HCT116 (cell line): Measurements from ENCODE around the gene FRAT2. TPM values are rescaled to one million over a fixed set of nuclear protein-coding genes. Genes with fewer than 3 reads are reported as not detected.

Experiments
- ATAC-seq: fragments of 200-7000 bp; cut with Tn5 transposase; 2 replicates; pipeline ENCODE4 v1.9.1; 2020; ENCODE audit warnings: mild to moderate bottlenecking, moderate library complexity
- BruUV-seq: library from RNA; stranded (reverse); fragments of 400-500 nt; replicated peaks from 2 replicates; lab custom pipeline; 2021; lab: Mats Ljungman, UMichigan
- CTCF ChIA-PET: fragments of 300-600 bp; sonication (Branson Sonifier 250); formaldehyde crosslinking; loops from one replicate; lab custom pipeline; 2021; ENCODE audit warnings: antibody characterized with exemption; lab: Charles Lee
- POLR2A ChIA-PET: fragments of 300-600, 350-600 bp; sonication (Branson Sonifier 250); formaldehyde crosslinking; loops from one replicate; lab custom pipeline; 2021; ENCODE audit warnings: antibody characterized with exemption; lab: Charles Lee
- RAD21 ChIA-PET, 2 experiments: fragments of 300-600 bp; sonication (Branson Sonifier 250); formaldehyde crosslinking; loops; one replicate each; lab custom pipeline; 2023; ENCODE audit warnings: low total read pairs in 2 of 2; ENCODE audit not compliant: uncharacterized antibody in 2 of 2, unreplicated experiment in 2 of 2, low non-redundant PET in 1 of 2; lab: Charles Lee
- DNase-seq: peaks from one replicate; pipeline ENCODE4 v3.0.0-alpha.2; 2010; ENCODE audit warnings: low read depth, low spot score
- H2AFZ ChIP-seq: fragments of 200-600 bp; shearing (Covaris generic), sonication (generic); 2 replicates; pipeline ENCODE4 v1.6.1; 2017; ENCODE audit warnings: low read depth, mixed run types, mixed read lengths, antibody characterized with exemption, low read length; ENCODE audit not compliant: poor library complexity, severe bottlenecking
- H3K27ac ChIP-seq: 2 replicates; pipeline ENCODE4 v1.5.1; 2012; ENCODE audit warnings: low read depth, low read length
- H3K27me3 ChIP-seq: fragments of 200-600 bp; sonication (generic); 2 replicates; pipeline ENCODE4 v1.6.1; 2016; ENCODE audit warnings: mixed run types, low read length, mixed read lengths; ENCODE audit not compliant: insufficient read depth
- H3K36me3 ChIP-seq, 2 experiments: fragments of 200-500 bp in 1 of 2; fragments of 200-600 bp in 1 of 2; sonication (Bioruptor generic) in 1 of 2; sonication (generic) in 1 of 2; 2 replicates each; pipeline versions ENCODE4 v1.5.1 to v1.6.1; 2014 to 2016; ENCODE audit warnings: low read length in 2 of 2, inconsistent platforms in 1 of 2, mixed read lengths in 1 of 2, mixed run types in 1 of 2; ENCODE audit not compliant: insufficient read depth in 2 of 2, control insufficient read depth in 1 of 2
- H3K4me1 ChIP-seq, 2 experiments: fragments of 200-600 bp in 1 of 2; sonication (generic) in 1 of 2; 2 replicates each; pipeline versions ENCODE4 v1.5.1 to v1.6.1; 2012 to 2017; ENCODE audit warnings: low read length in 2 of 2, inconsistent platforms in 1 of 2, mild to moderate bottlenecking in 1 of 2, mixed read lengths in 1 of 2, mixed run types in 1 of 2, moderate library complexity in 1 of 2; ENCODE audit not compliant: insufficient read depth in 2 of 2, control insufficient read depth in 1 of 2
- H3K4me2 ChIP-seq: fragments of 200-600 bp; sonication (generic); 2 replicates; pipeline ENCODE4 v1.6.1; 2017; ENCODE audit warnings: mixed run types, low read length, mixed read lengths
- H3K4me3 ChIP-seq, 2 experiments: fragments of 200-600 bp in 1 of 2; sonication (generic) in 1 of 2; replicated peaks in 1 of 2; 2 replicates each; pipeline ENCODE4 v1.5.1; 2011 to 2016; ENCODE audit warnings: low read length in 2 of 2, control low read depth in 1 of 2, low read depth in 1 of 2, mild to moderate bottlenecking in 1 of 2, mixed read lengths in 1 of 2, mixed run types in 1 of 2
- H3K79me2 ChIP-seq: fragments of 200-600 bp; sonication (generic); 2 replicates; pipeline ENCODE4 v1.6.1; 2017; ENCODE audit warnings: mild to moderate bottlenecking, mixed run types, low read length, moderate library complexity, mixed read lengths; ENCODE audit not compliant: insufficient read depth
- H3K9ac ChIP-seq: fragments of 200-600 bp; sonication (generic); 2 replicates; pipeline ENCODE4 v1.6.1; 2016; ENCODE audit warnings: low read length, mixed read lengths
- H3K9me2 ChIP-seq: fragments of 200-600 bp; sonication (generic), shearing (Covaris generic); 2 replicates; pipeline ENCODE4 v1.6.1; 2017; ENCODE audit warnings: mixed run types, mild to moderate bottlenecking, moderate library complexity; ENCODE audit not compliant: insufficient read depth
- H3K9me3 ChIP-seq, 2 experiments: fragments of 200-500 bp in 1 of 2; fragments of 200-600 bp in 1 of 2; sonication (Bioruptor generic) in 1 of 2; sonication (generic) in 1 of 2; 2 replicates each; pipeline ENCODE4 v1.6.1; 2014 to 2017; ENCODE audit warnings: low read length in 2 of 2, mixed read lengths in 2 of 2, inconsistent platforms in 1 of 2, low read depth in 1 of 2, mild to moderate bottlenecking in 1 of 2, mixed run types in 1 of 2, moderate library complexity in 1 of 2; ENCODE audit not compliant: control insufficient read depth in 1 of 2, insufficient read depth in 1 of 2
- H4K20me1 ChIP-seq: fragments of 200-600 bp; sonication (generic), shearing (Covaris generic); 2 replicates; pipeline ENCODE4 v1.6.1; 2017; ENCODE audit warnings: mixed run types, mild to moderate bottlenecking, moderate library complexity; ENCODE audit not compliant: insufficient read depth
- ATF3 ChIP-seq: IDR thresholded peaks from 2 replicates; pipeline ENCODE4 v1.6.1; 2012
- CBX3 ChIP-seq: IDR thresholded peaks from 2 replicates; pipeline ENCODE4 v1.6.1; 2012; ENCODE audit warnings: low read depth
- EGR1 ChIP-seq: IDR thresholded peaks from 2 replicates; pipeline ENCODE4 v1.6.1; 2012; ENCODE audit warnings: low read depth
- ELF1 ChIP-seq: IDR thresholded peaks from 2 replicates; pipeline ENCODE4 v1.6.1; 2012; ENCODE audit warnings: low read depth, borderline replicate concordance
- EZH2 ChIP-seq: fragments of 200-600 bp; sonication (generic); IDR thresholded peaks from 2 replicates; pipeline ENCODE4 v1.6.1; 2017; ENCODE audit warnings: antibody characterized with exemption, mixed run types
- EZH2phosphoT487 ChIP-seq: fragments of 200-600 bp; IDR thresholded peaks from 2 replicates; pipeline ENCODE4 v1.6.1; 2018; ENCODE audit warnings: antibody characterized with exemption, borderline replicate concordance
- FOSL1 ChIP-seq: IDR thresholded peaks from 2 replicates; pipeline ENCODE4 v1.6.1; 2012; ENCODE audit warnings: low read depth
- JUND ChIP-seq: IDR thresholded peaks from 2 replicates; pipeline ENCODE4 v1.6.1; 2012
- MAX ChIP-seq: IDR thresholded peaks from 2 replicates; pipeline ENCODE4 v1.6.1; 2012
- POLR2A ChIP-seq: IDR thresholded peaks from 2 replicates; pipeline ENCODE4 v1.7.0; 2011; ENCODE audit warnings: borderline replicate concordance; ENCODE audit not compliant: insufficient read depth, insufficient read length; ENCODE audit errors: extremely low read depth
- POLR2AphosphoS5 ChIP-seq: IDR thresholded peaks from 2 replicates; pipeline ENCODE4 v1.6.1; 2011; ENCODE audit warnings: mild to moderate bottlenecking, low read depth, low read length, moderate library complexity
- SP1 ChIP-seq: IDR thresholded peaks from 2 replicates; pipeline ENCODE4 v1.6.1; 2012; ENCODE audit warnings: low read depth
- TCF7L2 ChIP-seq: IDR thresholded peaks from 2 replicates; pipeline ENCODE4 v1.7.0; 2011; ENCODE audit warnings: borderline replicate concordance, inconsistent platforms; ENCODE audit not compliant: insufficient read depth, insufficient read length; ENCODE audit errors: extremely low read depth
- ZFX ChIP-seq: fragments of 450-650 bp; IDR thresholded peaks from 2 replicates; pipeline ENCODE4 v1.6.1; 2017
- ZNF274 ChIP-seq: fragments of 200-500 bp; sonication (Bioruptor generic); IDR thresholded peaks from 2 replicates; pipeline ENCODE4 v1.6.1; 2014; ENCODE audit warnings: mild to moderate bottlenecking, low read depth, low read length, inconsistent platforms
- intact Hi-C: fragments of 100-400 bp; cut with micrococcal nuclease; formaldehyde crosslinking; loops from 2 replicates; pipeline ENCODE4 v1.10.0; 2022
- total RNA-seq: library from RNA; stranded (reverse); gene quantifications from one replicate; pipeline ENCODE4 v1.2.1, GENCODE V29; 2021; ENCODE audit not compliant: unreplicated experiment
- TF ChIP-seq, protein P1 (sequence below): IDR thresholded peaks from 2 replicates; pipeline ENCODE4 v1.6.1; 2011; ENCODE audit warnings: mild to moderate bottlenecking, low read length, moderate library complexity; ENCODE audit not compliant: insufficient replicate concordance; ENCODE audit errors: extremely low read depth

The FRAT2 gene
- total RNA-seq, 1 experiment from 2014 or later, result 10.7 TPM

DNA sequence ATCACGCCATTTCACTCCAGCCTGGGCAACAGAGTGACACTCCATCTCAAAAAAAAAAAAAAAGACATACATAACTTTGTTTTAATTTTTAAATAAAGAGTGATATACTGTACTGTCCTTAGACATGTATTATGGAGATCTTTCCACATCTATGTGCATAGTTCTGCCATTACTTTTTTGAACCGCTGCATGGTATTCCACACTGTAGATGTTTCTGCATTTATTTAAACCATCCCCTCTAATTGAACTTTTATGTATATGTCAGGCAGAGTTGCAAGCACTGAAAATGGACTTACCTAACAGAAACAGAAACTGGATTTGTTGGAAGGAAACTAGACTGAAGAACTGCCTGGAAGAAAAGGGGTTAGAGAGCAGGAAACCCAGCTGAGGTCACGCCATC, 33.5 kb downstream of the FRAT2 start (continued):
- TF ChIP-seq POLR2AphosphoS5 (no peak), ATF3 (no peak), CBX3 (no peak), FOSL1 (no peak), JUND (no peak), SP1 (no peak), EZH2 (no peak)
- TF ChIP-seq, all 23 proteins: peak for 0

DNA sequence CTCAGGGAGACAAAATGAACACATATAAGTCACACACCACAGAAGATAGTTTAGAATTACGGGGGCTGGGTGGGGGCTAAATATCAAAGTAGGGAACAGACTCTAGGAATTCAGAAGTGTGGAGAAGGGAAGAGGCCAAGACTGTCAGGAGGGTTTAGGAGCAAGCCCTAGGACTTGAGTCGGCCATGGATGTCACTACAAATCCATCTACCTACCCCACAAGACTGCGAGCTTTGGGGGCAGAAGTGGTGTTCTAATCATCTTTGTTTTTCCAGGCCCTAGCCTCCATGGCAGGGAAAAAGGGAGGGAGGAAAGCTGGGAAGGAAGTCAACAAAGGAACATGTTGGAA, 36.3 kb downstream of the FRAT2 start:
- RAD21 ChIA-PET, result no interaction called here
- no peak overlapping the region for H2AFZ ChIP-seq
- no peak for TF ChIP-seq ZNF274
- TF ChIP-seq, all 23 proteins: peak for 0
- Histone ChIP-seq H3K79me2 (no peaks in the 10 kb centered on the region), H3K4me2 (no peak overlapping the region), H3K36me3 (no peaks in the 10 kb centered on the region), H3K4me3 (no peak overlapping the region), H3K9me3 (no peaks in the 10 kb centered on the region), H3K9ac (no peak overlapping the region), H3K4me1 (no peaks in the 10 kb centered on the region), H3K27ac (no peak overlapping the region), H3K27me3 (no peaks in the 10 kb centered on the region), H4K20me1 (no peaks in the 10 kb centered on the region), H3K9me2 (no peaks in the 10 kb centered on the region)
- ChIA-PET POLR2A (no interaction called here), CTCF (no interaction called here)
- ATAC-seq (no peak), DNase-seq (no peak)
- intact Hi-C loops, result no loop called here
- BruUV-seq, result no TSS peak

DNA sequence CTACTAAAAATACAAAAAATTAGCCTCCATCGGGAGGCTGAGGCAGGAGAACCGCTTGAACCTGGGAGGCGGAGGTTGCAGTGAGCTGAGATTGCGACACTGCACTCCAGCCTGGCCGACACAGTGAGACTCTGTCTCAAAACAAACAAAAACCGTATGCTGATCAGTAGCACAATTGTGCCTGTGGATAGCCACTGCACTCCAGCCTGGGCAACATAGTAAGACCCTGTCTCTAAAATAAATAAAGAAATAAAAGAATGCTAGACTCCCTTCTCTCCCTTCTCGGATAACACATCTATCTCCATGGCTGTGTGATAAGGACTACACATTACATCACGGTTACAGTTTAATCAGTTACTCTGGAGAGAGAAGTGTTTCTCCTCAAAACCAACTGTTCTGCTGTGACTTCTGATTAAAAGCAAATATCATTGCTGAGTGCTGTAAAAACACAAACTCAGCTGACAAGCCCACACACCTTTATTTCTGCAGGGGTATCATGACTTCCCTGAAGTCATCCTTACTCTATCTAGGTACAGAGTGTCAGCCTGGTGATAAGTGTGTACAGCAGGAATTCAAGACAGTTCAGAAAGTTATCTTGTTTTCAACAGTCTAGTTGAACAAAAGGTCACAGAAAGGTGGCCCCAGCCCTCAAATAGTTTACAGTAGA, 36.8 kb downstream of the FRAT2 start:
- Histone ChIP-seq H3K9ac (no peak overlapping the region), H3K4me3 (no peak overlapping the region), H2AFZ (no peak overlapping the region), H3K4me1 (peaks cover 0 to 2% of the 10 kb centered on the region in 2 experiments; a peak in 1 of 4 replicates), H4K20me1 (no peaks in the 10 kb centered on the region), H3K79me2 (no peaks in the 10 kb centered on the region), H3K9me3 (no peaks in the 10 kb centered on the region), H3K9me2 (no peaks in the 10 kb centered on the region), H3K27ac (no peak overlapping the region), H3K4me2 (no peak overlapping the region), H3K36me3 (no peaks in the 10 kb centered on the region), H3K27me3 (no peaks in the 10 kb centered on the region)
- POLR2A ChIA-PET, result no interaction called here
- DNase-seq, result no peak
- intact Hi-C loops, result no loop called here
- RAD21 ChIA-PET, result no interaction called here
- ATAC-seq, result no peak
- CTCF ChIA-PET, result no interaction called here
- BruUV-seq, result no TSS peak
- TF ChIP-seq POLR2A (no peak), ZFX (no peak), FOSL1 (no peak), MAX (no peak), SP1 (no peak), EZH2phosphoT487 (no peak), EGR1 (no peak), TCF7L2 (no peak), ELF1 (no peak)
- TF ChIP-seq, protein P1, sequence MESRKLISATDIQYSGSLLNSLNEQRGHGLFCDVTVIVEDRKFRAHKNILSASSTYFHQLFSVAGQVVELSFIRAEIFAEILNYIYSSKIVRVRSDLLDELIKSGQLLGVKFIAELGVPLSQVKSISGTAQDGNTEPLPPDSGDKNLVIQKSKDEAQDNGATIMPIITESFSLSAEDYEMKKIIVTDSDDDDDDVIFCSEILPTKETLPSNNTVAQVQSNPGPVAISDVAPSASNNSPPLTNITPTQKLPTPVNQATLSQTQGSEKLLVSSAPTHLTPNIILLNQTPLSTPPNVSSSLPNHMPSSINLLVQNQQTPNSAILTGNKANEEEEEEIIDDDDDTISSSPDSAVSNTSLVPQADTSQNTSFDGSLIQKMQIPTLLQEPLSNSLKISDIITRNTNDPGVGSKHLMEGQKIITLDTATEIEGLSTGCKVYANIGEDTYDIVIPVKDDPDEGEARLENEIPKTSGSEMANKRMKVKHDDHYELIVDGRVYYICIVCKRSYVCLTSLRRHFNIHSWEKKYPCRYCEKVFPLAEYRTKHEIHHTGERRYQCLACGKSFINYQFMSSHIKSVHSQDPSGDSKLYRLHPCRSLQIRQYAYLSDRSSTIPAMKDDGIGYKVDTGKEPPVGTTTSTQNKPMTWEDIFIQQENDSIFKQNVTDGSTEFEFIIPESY, result no peak
